ENCODE results near the gene ADAMTS13.

ADAMTS13 gene

GRCh38 chr9:133463234-133463863, 41.2 kb downstream of the ADAMTS13 start:
- H3K9me3 ChIP-seq (ENCODE audit: insufficient read depth, low read length), result no peaks in the 10 kb centered on the region
- no peak overlapping the region for H3K4me2 ChIP-seq (ENCODE audit: low read depth, low read length, poor library complexity, severe bottlenecking)
- no peaks in the 10 kb centered on the region for H3K36me3 ChIP-seq (ENCODE audit: low read length)
- no peaks in the 10 kb centered on the region for H4K20me1 ChIP-seq (ENCODE audit: low read depth, low read length)
- no peak overlapping the region for H3K27ac ChIP-seq (ENCODE audit: low read depth, low read length)
- H3K27me3 ChIP-seq (ENCODE audit: low read length), result no peaks in the 10 kb centered on the region
- TF ChIP-seq EZH2phosphoT487 (conservative IDR thresholded peaks at IDR 0.05; ENCODE audit: low read length) (no peak), CTCF (IDR thresholded peaks at IDR 0.05; ENCODE audit: insufficient read depth, low read length, poor library complexity, severe bottlenecking) (peak; percentile 44)
- no peak overlapping the region for H3K4me3 ChIP-seq (ENCODE audit: insufficient read depth, low read length, poor library complexity, severe bottlenecking)
- H3K9ac ChIP-seq (ENCODE audit: low read length), result no peak overlapping the region
- H3F3A ChIP-seq (ENCODE audit: insufficient read depth), result no peaks in the 10 kb centered on the region
- H2AFZ ChIP-seq (ENCODE audit: low read depth, low read length, severe bottlenecking), result no peak overlapping the region
- no peaks in the 10 kb centered on the region for H3K79me2 ChIP-seq (ENCODE audit: insufficient read depth, low read length)
- no peaks in the 10 kb centered on the region for H3K9me2 ChIP-seq (replicated peaks; ENCODE audit: insufficient read depth, low read length)

- Histone ChIP-seq H4K20me1 (ENCODE audit: low read depth, low read length) (no peaks in the 10 kb centered on the region), H3K4me3 (ENCODE audit: insufficient read depth, low read length, poor library complexity, severe bottlenecking) (no peak overlapping the region), H3K9ac (ENCODE audit: low read length) (no peak overlapping the region), H3K9me2 (replicated peaks; ENCODE audit: insufficient read depth, low read length) (no peaks in the 10 kb centered on the region), H3K36me3 (ENCODE audit: low read length) (no peaks in the 10 kb centered on the region), H3F3A (ENCODE audit: insufficient read depth) (no peaks in the 10 kb centered on the region), H2AFZ (ENCODE audit: low read depth, low read length, severe bottlenecking) (no peak overlapping the region), H3K4me2 (ENCODE audit: low read depth, low read length, poor library complexity, severe bottlenecking) (no peak overlapping the region), H3K9me3 (ENCODE audit: insufficient read depth, low read length) (no peaks in the 10 kb centered on the region), H3K79me2 (ENCODE audit: insufficient read depth, low read length) (no peaks in the 10 kb centered on the region), H3K27ac (ENCODE audit: low read depth, low read length) (no peak overlapping the region), H3K27me3 (ENCODE audit: low read length) (no peaks in the 10 kb centered on the region)
- TF ChIP-seq CTCF (IDR thresholded peaks at IDR 0.05; ENCODE audit: insufficient read depth, low read length, poor library complexity, severe bottlenecking) (no peak), EZH2phosphoT487 (conservative IDR thresholded peaks at IDR 0.05; ENCODE audit: low read length) (no peak)
These were observed 41.9 kb downstream of the ADAMTS13 start for GRCh38 chr9:133463864-133464615.

GRCh38 chr9:133464638-133465037, 42.5 kb downstream of the ADAMTS13 start:
- H2AFZ ChIP-seq (ENCODE audit: low read depth, low read length, severe bottlenecking), result no peak overlapping the region
- H3K9ac ChIP-seq (ENCODE audit: low read length), result no peak overlapping the region
- no peaks in the 10 kb centered on the region for H3F3A ChIP-seq (ENCODE audit: insufficient read depth)
- H3K36me3 ChIP-seq (ENCODE audit: low read length), result no peaks in the 10 kb centered on the region
- H3K79me2 ChIP-seq (ENCODE audit: insufficient read depth, low read length), result no peaks in the 10 kb centered on the region
- H3K4me3 ChIP-seq (ENCODE audit: insufficient read depth, low read length, poor library complexity, severe bottlenecking), result no peak overlapping the region
- H3K4me2 ChIP-seq (ENCODE audit: low read depth, low read length, poor library complexity, severe bottlenecking), result no peak overlapping the region
- H3K27ac ChIP-seq (ENCODE audit: low read depth, low read length), result no peak overlapping the region
- no peaks in the 10 kb centered on the region for H3K27me3 ChIP-seq (ENCODE audit: low read length)
- no peaks in the 10 kb centered on the region for H3K9me3 ChIP-seq (ENCODE audit: insufficient read depth, low read length)
- TF ChIP-seq EZH2phosphoT487 (conservative IDR thresholded peaks at IDR 0.05; ENCODE audit: low read length) (no peak), CTCF (IDR thresholded peaks at IDR 0.05; ENCODE audit: insufficient read depth, low read length, poor library complexity, severe bottlenecking) (no peak)
- no peaks in the 10 kb centered on the region for H3K9me2 ChIP-seq (replicated peaks; ENCODE audit: insufficient read depth, low read length)
- no peaks in the 10 kb centered on the region for H4K20me1 ChIP-seq (ENCODE audit: low read depth, low read length)
